Activated CD4-positive, CD25-positive, alpha-beta regulatory T cell (primary cell): ENCODE measurements around the gene KANK4.

Source experiments
- DNase-seq, 4 experiments: peaks; one replicate each; lab custom pipeline; 2025; lab: John Stamatoyannopoulos, UW

KANK4 gene

GRCh38 chr1:62336995-62337705, 17.9 kb upstream of the KANK4 start:
- DNase-seq, result no peak

- DNase-seq, result no peak
These were observed 17.4 kb upstream of the KANK4 start for GRCh38 chr1:62336638-62336994.

- no peak for DNase-seq
These were observed 16.4 kb upstream of the KANK4 start for GRCh38 chr1:62335656-62336055.

GRCh38 chr1:62334434-62334985, 15.3 kb upstream of the KANK4 start:
- no peak for DNase-seq

- DNase-seq, result no peak
These were observed 14.2 kb upstream of the KANK4 start for GRCh38 chr1:62333441-62333840.

GRCh38 chr1:62327360-62328055, 8.3 kb upstream of the KANK4 start:
- no peak for DNase-seq

GRCh38 chr1:62325681-62326080, 6.4 kb upstream of the KANK4 start:
- DNase-seq, result no peak

GRCh38 chr1:62325081-62325480, 5.8 kb upstream of the KANK4 start:
- DNase-seq, result no peak

- DNase-seq, result no peak
These were observed 2.2 kb upstream of the KANK4 start for GRCh38 chr1:62321446-62321845.

GRCh38 chr1:62318320-62318755, 896 bp downstream of the KANK4 start:
- no peak for DNase-seq

GRCh38 chr1:62317021-62317768, 2.0 kb downstream of the KANK4 start:
- no peak for DNase-seq

- no peak for DNase-seq
These were observed 3.1 kb downstream of the KANK4 start for GRCh38 chr1:62316135-62316534.

GRCh38 chr1:62315387-62315786, 3.8 kb downstream of the KANK4 start:
- DNase-seq, result no peak

- DNase-seq, result no peak
These were observed 4.5 kb downstream of the KANK4 start for GRCh38 chr1:62314454-62315350.

- DNase-seq, result no peak
These were observed 6.5 kb downstream of the KANK4 start for GRCh38 chr1:62312698-62313097.

GRCh38 chr1:62311473-62311943, 7.7 kb downstream of the KANK4 start:
- DNase-seq, result no peak

GRCh38 chr1:62309906-62310305, 9.3 kb downstream of the KANK4 start:
- no peak for DNase-seq

GRCh38 chr1:62308606-62309005, 10.6 kb downstream of the KANK4 start:
- no peak for DNase-seq

- no peak for DNase-seq
These were observed 11.2 kb downstream of the KANK4 start for GRCh38 chr1:62307895-62308492.

- DNase-seq, result no peak
These were observed 11.8 kb downstream of the KANK4 start for GRCh38 chr1:62307446-62307845.

GRCh38 chr1:62306065-62306464, 13.2 kb downstream of the KANK4 start:
- DNase-seq, result no peak
